Posterior cingulate gyrus (tissue), 11 donors: ENCODE measurements around the gene TTC19.

ENCODE experiments used
- DNase-seq, 10 donors: peaks; one replicate each; pipeline versions ENCODE4 v3.0.0 to v3.0.0-alpha.2; 2020 to 2021; ENCODE audit warnings: mixed read lengths in 3 of 10
- intact Hi-C: fragments of 100-400 bp; cut with DNase I; formaldehyde crosslinking; loops from one replicate; pipeline ENCODE4 v1.15.1; 2023

TTC19 gene

DNA sequence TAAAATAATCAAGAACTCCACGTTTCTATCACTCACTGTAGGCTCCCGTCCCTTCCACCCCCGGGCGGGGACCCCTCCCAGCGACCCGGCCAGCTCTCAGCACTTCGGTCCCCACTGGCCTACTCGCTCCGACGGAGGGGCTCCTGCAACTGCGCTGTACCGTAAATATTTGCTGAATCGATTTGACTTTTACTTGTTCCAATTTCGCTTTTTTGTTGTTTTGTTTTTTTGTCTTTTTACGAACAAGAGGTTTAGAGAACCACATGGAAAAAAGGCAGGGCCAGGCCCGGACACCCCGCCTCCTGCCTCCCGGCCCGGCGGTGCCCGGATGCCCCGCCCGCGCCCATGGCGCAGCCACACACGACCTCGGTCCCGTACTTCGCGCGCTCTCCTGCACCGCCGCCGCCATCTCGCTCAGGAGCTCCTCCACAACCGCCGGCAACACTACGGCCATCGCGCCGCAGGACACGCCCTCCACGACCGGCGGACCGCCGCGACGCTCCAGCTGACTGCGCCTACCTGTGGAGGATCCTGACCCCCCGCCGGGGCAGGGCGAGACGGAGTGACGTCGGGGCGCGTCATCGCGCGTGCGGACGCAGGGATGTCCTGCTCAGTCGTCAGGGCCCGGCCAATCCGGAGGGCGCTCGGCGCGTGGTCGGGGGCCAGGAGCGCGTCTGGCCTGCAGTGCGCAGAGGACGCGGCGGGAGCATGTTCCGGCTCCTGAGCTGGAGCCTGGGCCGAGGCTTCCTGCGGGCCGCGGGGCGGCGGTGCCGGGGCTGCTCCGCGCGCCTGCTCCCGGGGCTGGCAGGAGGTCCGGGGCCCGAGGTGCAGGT is at the start of gene TTC19, which contains the start of gene ZSWIM7:
TTC19 (plus strand) TSS at position 684 of the 833 bp plus-strand sequence; CDS start at position 709, 25 bp downstream.
ZSWIM7 (minus strand) TSS at position 564 of the 833 bp plus-strand sequence; CDS start at position 454, 110 bp downstream.
- intact Hi-C loops, result loop anchor here (2.0 kb wide), 3 partner anchors 55 to 215 kb away; partner anchors contain the start of genes ADORA2B and NCOR1
- peak; percentile 94 to 100 (median 98) for DNase-seq

- peak in 2 of 10 donors; percentile 62 for DNase-seq
- intact Hi-C loops, result no loop called here
Observed at GRCh38 chr17:15951368-15952047, 48.1 kb upstream of the TTC19 start.

- peak in 1 of 10 donors; percentile 16 for DNase-seq
- intact Hi-C loops, result no loop called here
Observed at GRCh38 chr17:15952048-15952532, 47.5 kb upstream of the TTC19 start.

GRCh38 chr17:15952916-15953790 is 46.5 kb upstream of the TTC19 start:
- DNase-seq, result peak in 2 of 10 donors; percentile 59 to 64
- intact Hi-C loops, result no loop called here

GRCh38 chr17:15954222-15954621 is 45.4 kb upstream of the TTC19 start:
- DNase-seq, result no peak
- intact Hi-C loops, result no loop called here

- intact Hi-C loops, result no loop called here
- peak in 1 of 10 donors; percentile 66 for DNase-seq
Observed at GRCh38 chr17:15955793-15956541, 43.7 kb upstream of the TTC19 start.

GRCh38 chr17:15957206-15957605 is 42.4 kb upstream of the TTC19 start:
- DNase-seq, result no peak
- intact Hi-C loops, result no loop called here

GRCh38 chr17:15957608-15958307 is 41.9 kb upstream of the TTC19 start:
- peak in 1 of 10 donors; percentile 62 for DNase-seq
- intact Hi-C loops, result no loop called here

GRCh38 chr17:15958484-15958854 is 41.2 kb upstream of the TTC19 start:
- intact Hi-C loops, result no loop called here
- peak in 1 of 10 donors; percentile 18 for DNase-seq

GRCh38 chr17:15963670-15964110 is 35.9 kb upstream of the TTC19 start:
- intact Hi-C loops, result no loop called here
- no peak for DNase-seq

DNA sequence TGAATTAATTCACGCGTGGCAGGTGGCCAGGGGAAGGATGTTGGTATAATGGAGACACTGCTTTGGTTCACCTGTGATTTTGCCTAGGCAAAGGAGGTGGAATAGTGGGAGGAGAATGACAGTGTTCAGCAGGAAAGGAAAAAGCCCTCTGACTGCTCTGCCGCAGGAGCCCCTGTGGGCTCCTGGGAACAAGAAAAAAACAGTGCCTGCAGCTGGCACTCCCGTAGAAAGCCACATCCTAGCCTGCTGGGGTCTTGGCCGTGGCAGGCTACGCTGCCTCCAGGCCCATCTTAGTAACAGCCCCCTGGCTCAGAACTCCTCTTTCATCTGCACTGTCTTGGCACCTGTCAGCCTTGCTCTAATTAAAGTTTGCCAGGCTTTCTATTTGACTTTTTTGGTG is 34.1 kb upstream of the TTC19 start:
- DNase-seq, result peak in 1 of 10 donors; percentile 27

GRCh38 chr17:15966183-15966878 is 33.3 kb upstream of the TTC19 start:
- intact Hi-C loops, result no loop called here
- DNase-seq, result peak in 1 of 10 donors; percentile 21

More for the DNA sequence above, 34.1 kb upstream of the TTC19 start:
- intact Hi-C loops, result no loop called here

DNA sequence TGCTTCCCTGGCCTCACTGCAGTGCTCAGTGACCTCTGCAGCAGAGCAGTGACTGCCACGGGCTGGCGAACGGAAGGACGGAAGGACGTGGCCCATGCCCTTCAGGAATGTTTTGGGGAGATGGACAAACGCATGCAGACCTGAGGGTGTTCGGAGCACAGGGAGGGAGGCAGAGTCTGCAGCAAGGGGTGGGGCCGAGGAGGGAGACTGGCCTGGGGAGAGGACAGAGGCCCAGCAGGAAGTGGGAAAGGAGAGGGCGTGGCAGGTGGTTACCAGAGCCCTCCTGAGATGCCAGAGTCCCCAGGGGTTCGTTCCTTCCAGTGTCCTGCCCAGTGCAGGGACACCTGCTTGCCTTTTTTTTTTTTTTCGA is 32.8 kb upstream of the TTC19 start:
- no peak for DNase-seq
- intact Hi-C loops, result no loop called here

DNA sequence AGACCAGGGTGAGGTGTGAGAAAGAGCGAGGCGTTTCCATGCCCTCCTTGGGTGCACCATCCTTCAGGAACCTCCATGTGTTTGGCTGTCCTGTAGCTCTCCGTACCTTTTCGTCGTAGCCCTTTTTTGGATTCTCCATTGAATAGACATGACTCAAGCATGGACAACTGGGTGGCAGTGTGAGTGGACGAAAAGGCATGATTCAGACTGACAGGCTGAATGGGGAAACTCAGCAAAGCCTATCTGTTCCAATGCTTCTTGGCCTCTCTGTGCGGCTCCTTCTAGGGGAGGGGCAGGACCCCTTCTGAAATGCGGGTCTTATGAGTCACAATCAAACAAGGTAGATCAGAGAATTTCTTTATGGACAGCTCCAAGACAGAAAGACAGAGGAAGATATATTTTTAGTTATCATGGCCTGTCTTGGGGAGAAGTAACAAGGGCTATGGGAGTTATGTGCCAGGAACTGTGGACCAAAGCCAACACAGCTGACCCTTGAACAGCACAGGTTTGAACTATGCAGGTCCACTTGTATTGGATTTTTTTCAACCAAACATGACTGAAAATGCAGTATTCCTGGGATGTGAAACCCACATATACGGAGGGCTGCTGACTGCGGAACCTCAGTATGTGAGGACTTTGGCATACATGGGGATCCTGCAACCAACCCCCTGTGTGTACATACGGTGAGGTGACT is 31.8 kb upstream of the TTC19 start:
- intact Hi-C loops, result no loop called here
- DNase-seq, result no peak

- intact Hi-C loops, result no loop called here
- no peak for DNase-seq
Observed at GRCh38 chr17:15969463-15969862, 30.2 kb upstream of the TTC19 start.

GRCh38 chr17:15970500-15970899 is 29.1 kb upstream of the TTC19 start:
- intact Hi-C loops, result no loop called here
- no peak for DNase-seq

- intact Hi-C loops, result no loop called here
- DNase-seq, result no peak
Observed at GRCh38 chr17:15971098-15971678, 28.4 kb upstream of the TTC19 start.
